A549 (cell line): ENCODE data around the gene CARD9. TPM values are rescaled to one million over a fixed set of nuclear protein-coding genes. Genes with fewer than 3 reads are reported as not detected.

Source experiments
- ATAC-seq, 2 experiments: fragments of 200-7000 bp in 1 of 2; fragments of >200 bp in 1 of 2; cut with Nextera tagmentation in 1 of 2; cut with Tn5 transposase in 1 of 2; 3 replicates each; pipeline versions ENCODE4 v1.8.0 to v1.9.1; 2018 to 2020; ENCODE audit warnings: mild to moderate bottlenecking in 1 of 2, moderate library complexity in 1 of 2
- CTCF ChIA-PET: fragments of 300-600 bp; sonication (Branson Sonifier 250); formaldehyde crosslinking; extraction: SDS; loops from one replicate; lab custom pipeline; 2021; ENCODE audit warnings: antibody characterized with exemption, inconsistent platforms; lab: Yijun Ruan, JAX
- POLR2A ChIA-PET: fragments of 350-600 bp; formaldehyde crosslinking; extraction: SDS; loops from one replicate; lab custom pipeline; 2021; ENCODE audit warnings: antibody characterized with exemption, inconsistent platforms; lab: Yijun Ruan, JAX
- DNase-seq, 2 experiments: peaks; one replicate each; pipeline versions ENCODE4 v3.0.0 to v3.0.0-alpha.2; 2011 to 2016; ENCODE audit warnings: low read depth in 1 of 2, low spot score in 1 of 2
- FAIRE-seq: peaks from 2 replicates; lab custom pipeline; 2011; peaks lifted over from hg19 to GRCh38; lab: Jason Lieb, UNC
- H3K27ac ChIP-seq, 2 experiments: fragments of >200 bp; sonication (Bioruptor Twin); formaldehyde crosslinking; 3 replicates each; pipeline ENCODE4 v1.5.1; 2016 to 2017
- H3K4me1 ChIP-seq: fragments of >200 bp; sonication (Bioruptor Twin); formaldehyde crosslinking; 3 replicates; pipeline ENCODE4 v1.6.1; 2016
- H3K4me2 ChIP-seq: fragments of >200 bp; sonication (Bioruptor Twin); formaldehyde crosslinking; 3 replicates; pipeline ENCODE4 v1.6.1; 2016
- H3K4me3 ChIP-seq: fragments of >200 bp; sonication (Bioruptor Twin); formaldehyde crosslinking; 3 replicates; pipeline ENCODE4 v1.5.1; 2016
- H3K9me3 ChIP-seq: fragments of >200 bp; sonication (Bioruptor Twin); formaldehyde crosslinking; 3 replicates; pipeline ENCODE4 v1.6.1; 2016
- CHD4 ChIP-seq: fragments of 200-600 bp; sonication (generic); IDR thresholded peaks from 2 replicates; pipeline ENCODE4 v1.6.1; 2016; ENCODE audit warnings: antibody characterized with exemption, mild to moderate bottlenecking, borderline replicate concordance
- EHF ChIP-seq: fragments of 250-450 bp; sonication (Bioruptor Pico); IDR thresholded peaks from 2 replicates; pipeline ENCODE4 v1.5.0; 2020; ENCODE audit warnings: mild to moderate bottlenecking
- EHMT2 ChIP-seq: fragments of 200-600 bp; sonication (generic); IDR thresholded peaks from 2 replicates; pipeline ENCODE4 v1.6.1; 2016; ENCODE audit warnings: antibody characterized with exemption, low read depth, mild to moderate bottlenecking, moderate library complexity
- FOSB ChIP-seq: fragments of 250-450 bp; sonication (Bioruptor Pico); IDR thresholded peaks from 2 replicates; pipeline ENCODE4 v1.5.0; 2020; ENCODE audit warnings: mild to moderate bottlenecking, moderate library complexity
- FOSL2 ChIP-seq, 2 experiments: fragments of 450-650 bp in 1 of 2; fragments of >200 bp in 1 of 2; sonication (Bioruptor Twin) in 1 of 2; formaldehyde crosslinking; IDR thresholded peaks; 2 replicates each; pipeline versions ENCODE4 v1.5.0 to v1.6.1; 2016 to 2020; ENCODE audit warnings: mild to moderate bottlenecking in 1 of 2, moderate library complexity in 1 of 2
- FOXS1 ChIP-seq: fragments of 250-450 bp; sonication (Bioruptor Pico); IDR thresholded peaks from 2 replicates; pipeline ENCODE4 v1.5.0; 2020; ENCODE audit warnings: mild to moderate bottlenecking, moderate library complexity
- HEYL ChIP-seq: fragments of 250-450 bp; sonication (Bioruptor Pico); IDR thresholded peaks from 2 replicates; pipeline ENCODE4 v1.8.0; 2021; ENCODE audit warnings: mild to moderate bottlenecking, moderate library complexity
- HOXA7 ChIP-seq: fragments of 250-450 bp; sonication (Bioruptor Pico); IDR thresholded peaks from 2 replicates; pipeline ENCODE4 v1.5.0; 2020; ENCODE audit warnings: mild to moderate bottlenecking, moderate library complexity
- JUNB ChIP-seq: fragments of >200 bp; sonication (Bioruptor Twin); formaldehyde crosslinking; IDR thresholded peaks from 2 replicates; pipeline ENCODE4 v1.6.1; 2016
- KDM1A ChIP-seq: fragments of 200-600 bp; sonication (generic); IDR thresholded peaks from 2 replicates; pipeline ENCODE4 v1.6.1; 2016; ENCODE audit warnings: low read depth, mild to moderate bottlenecking
- PHF8 ChIP-seq: fragments of 200-600 bp; sonication (generic); IDR thresholded peaks from 2 replicates; pipeline ENCODE4 v1.6.1; 2016; ENCODE audit warnings: low read depth, mild to moderate bottlenecking, antibody characterized with exemption, moderate library complexity, borderline replicate concordance
- RAD21 ChIP-seq, 2 experiments: fragments of >200 bp in 1 of 2; sonication (Bioruptor Twin) in 1 of 2; formaldehyde crosslinking in 1 of 2; IDR thresholded peaks in 1 of 2; conservative IDR thresholded peaks in 1 of 2; 2 replicates in 1 of 2; 3 replicates in 1 of 2; pipeline ENCODE4 v1.6.1; 2012 to 2018; ENCODE audit warnings: inconsistent platforms in 1 of 2
- RFX5 ChIP-seq: fragments of 450-650 bp; IDR thresholded peaks from 2 replicates; pipeline ENCODE4 v1.7.1; 2014; ENCODE audit warnings: antibody characterized with exemption, mild to moderate bottlenecking, moderate library complexity
- RNF2 ChIP-seq: fragments of 200-600 bp; sonication (generic); IDR thresholded peaks from 2 replicates; pipeline ENCODE4 v1.6.1; 2016; ENCODE audit warnings: low read depth, mild to moderate bottlenecking, antibody characterized with exemption, moderate library complexity, borderline replicate concordance
- SREBF2 ChIP-seq: fragments of 450-650 bp; IDR thresholded peaks from 2 replicates; pipeline ENCODE4 v1.6.1; 2014; ENCODE audit warnings: mild to moderate bottlenecking, moderate library complexity
- TP53 ChIP-seq: fragments of 250-450 bp; sonication (Bioruptor Pico); IDR thresholded peaks from 2 replicates; pipeline ENCODE4 v1.5.0; 2021; ENCODE audit warnings: mild to moderate bottlenecking, moderate library complexity
- ZC3H11A ChIP-seq: fragments of 450-650 bp; IDR thresholded peaks from 2 replicates; pipeline ENCODE4 v1.6.1; 2014; ENCODE audit warnings: antibody characterized with exemption, mild to moderate bottlenecking
- ZFP36 ChIP-seq: fragments of 450-650 bp; IDR thresholded peaks from 2 replicates; pipeline ENCODE4 v1.6.1; 2014; ENCODE audit warnings: borderline replicate concordance; ENCODE audit not compliant: partially characterized antibody
- ZSCAN20 ChIP-seq: fragments of 250-450 bp; sonication (Bioruptor Pico); IDR thresholded peaks from 2 replicates; pipeline ENCODE4 v1.8.0; 2022; ENCODE audit warnings: mild to moderate bottlenecking, moderate library complexity
- WGBS: methylation state at CpG from one replicate; pipeline ENCODE4 v1.1.6; 2017; ENCODE audit errors: missing lambda C conversion rate; 5-methylcytosine and 5-hydroxymethylcytosine counted together
- polyA plus RNA-seq, 4 experiments: library from polyadenylated mRNA; depleted of rRNA in 3 of 4; stranded (reverse); fragments of >200 nt; fragmentation: RNase III in 1 of 4; extraction: RNeasy Plus Mini Kit Qiagen cat#74134 plus additional on column Dnase treatment in 1 of 4; gene quantifications; 2 replicates in 3 of 4; 3 replicates in 1 of 4; pipeline ENCODE4 v1.2.3, GENCODE V29; 2011 to 2017
- TF ChIP-seq, protein P1 (sequence below): IDR thresholded peaks from 2 replicates; pipeline ENCODE4 v1.6.1; 2012; ENCODE audit warnings: low read depth, borderline replicate concordance
- TF ChIP-seq, protein P2 (sequence below): fragments of >200 bp; sonication (Bioruptor Twin); formaldehyde crosslinking; IDR thresholded peaks from 3 replicates; pipeline ENCODE4 v1.5.1; 2016
- TF ChIP-seq, protein P3 (sequence below): fragments of 150-350 bp; IDR thresholded peaks from 2 replicates; pipeline ENCODE4 v1.6.1; 2014; ENCODE audit warnings: low read depth, mild to moderate bottlenecking, low read length
- TF ChIP-seq, protein P4 (sequence below): fragments of 250-450 bp; sonication (Bioruptor Pico); IDR thresholded peaks from 2 replicates; pipeline ENCODE4 v1.5.0; 2021; ENCODE audit warnings: mild to moderate bottlenecking, moderate library complexity, borderline replicate concordance
- TF ChIP-seq, protein P5 (sequence below): fragments of >200 bp; sonication (Bioruptor Twin); formaldehyde crosslinking; IDR thresholded peaks from 2 replicates; pipeline ENCODE4 v1.6.1; 2016
- TF ChIP-seq, protein P6 (sequence below): IDR thresholded peaks from 2 replicates; pipeline ENCODE4 v1.6.1; 2012
- TF ChIP-seq, protein P7 (sequence below): fragments of 450-650 bp; IDR thresholded peaks from 2 replicates; pipeline ENCODE4 v1.6.1; 2014; ENCODE audit warnings: antibody characterized with exemption
- TF ChIP-seq, protein P8 (sequence below): fragments of 250-450 bp; sonication (Bioruptor Pico); IDR thresholded peaks from 2 replicates; pipeline ENCODE4 v1.5.0; 2020; ENCODE audit warnings: low read depth, mild to moderate bottlenecking, moderate library complexity
- TF ChIP-seq, protein P9 (sequence below): IDR thresholded peaks from 2 replicates; pipeline ENCODE4 v1.6.1; 2012

The CARD9 gene
- polyA plus RNA-seq, 2 of the 4 experiments (the other 2 are of a cell fraction), result 0.21 to 0.94 TPM

DNA sequence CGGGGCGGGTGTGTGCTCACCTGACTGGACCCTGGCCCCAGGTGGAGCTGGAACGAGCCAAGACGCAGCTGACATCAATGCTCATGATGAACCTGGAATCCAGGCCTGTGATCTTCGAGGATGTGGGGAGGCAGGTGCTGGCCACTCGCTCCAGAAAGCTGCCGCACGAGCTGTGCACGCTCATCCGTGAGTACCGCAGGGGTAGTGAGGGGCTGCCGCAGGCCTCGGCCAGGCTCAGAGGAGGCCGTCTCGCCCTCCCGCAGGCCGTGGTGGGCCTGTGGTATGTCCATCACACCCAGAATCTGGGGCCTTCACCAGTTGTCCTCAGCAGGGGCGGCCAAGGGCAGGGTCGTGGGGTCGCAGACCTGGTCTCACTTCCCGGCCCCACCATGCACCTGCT, 48.3 kb upstream of the CARD9 start:
- 97% methylated on average over 15 of the region's 21 CpGs for WGBS
- DNase-seq, result no peak
- Histone ChIP-seq H3K4me3 (no peak overlapping the region), H3K27ac (no peak overlapping the region), H3K9me3 (no peaks in the 10 kb centered on the region), H3K4me1 (no peaks in the 10 kb centered on the region), H3K4me2 (no peak overlapping the region)
- POLR2A ChIA-PET, result no interaction called here
- ATAC-seq, result no peak
- TF ChIP-seq EHMT2 (no peak), CHD4 (no peak), HEYL (no peak), JUNB (no peak), KDM1A (no peak), FOXS1 (no peak), FOSB (CRISPR knock-in tag) (no peak), RAD21 (conservative IDR thresholded peaks at IDR 0.05 in 1 of 2, IDR thresholded peaks at IDR 0.05 in 1 of 2) (no peak), ZSCAN20 (no peak), TP53 (CRISPR knock-in tag) (no peak), RNF2 (no peak), PHF8 (no peak)
- TF ChIP-seq, protein P1, sequence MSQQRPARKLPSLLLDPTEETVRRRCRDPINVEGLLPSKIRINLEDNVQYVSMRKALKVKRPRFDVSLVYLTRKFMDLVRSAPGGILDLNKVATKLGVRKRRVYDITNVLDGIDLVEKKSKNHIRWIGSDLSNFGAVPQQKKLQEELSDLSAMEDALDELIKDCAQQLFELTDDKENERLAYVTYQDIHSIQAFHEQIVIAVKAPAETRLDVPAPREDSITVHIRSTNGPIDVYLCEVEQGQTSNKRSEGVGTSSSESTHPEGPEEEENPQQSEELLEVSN, result no peak
- TF ChIP-seq, protein P2, sequence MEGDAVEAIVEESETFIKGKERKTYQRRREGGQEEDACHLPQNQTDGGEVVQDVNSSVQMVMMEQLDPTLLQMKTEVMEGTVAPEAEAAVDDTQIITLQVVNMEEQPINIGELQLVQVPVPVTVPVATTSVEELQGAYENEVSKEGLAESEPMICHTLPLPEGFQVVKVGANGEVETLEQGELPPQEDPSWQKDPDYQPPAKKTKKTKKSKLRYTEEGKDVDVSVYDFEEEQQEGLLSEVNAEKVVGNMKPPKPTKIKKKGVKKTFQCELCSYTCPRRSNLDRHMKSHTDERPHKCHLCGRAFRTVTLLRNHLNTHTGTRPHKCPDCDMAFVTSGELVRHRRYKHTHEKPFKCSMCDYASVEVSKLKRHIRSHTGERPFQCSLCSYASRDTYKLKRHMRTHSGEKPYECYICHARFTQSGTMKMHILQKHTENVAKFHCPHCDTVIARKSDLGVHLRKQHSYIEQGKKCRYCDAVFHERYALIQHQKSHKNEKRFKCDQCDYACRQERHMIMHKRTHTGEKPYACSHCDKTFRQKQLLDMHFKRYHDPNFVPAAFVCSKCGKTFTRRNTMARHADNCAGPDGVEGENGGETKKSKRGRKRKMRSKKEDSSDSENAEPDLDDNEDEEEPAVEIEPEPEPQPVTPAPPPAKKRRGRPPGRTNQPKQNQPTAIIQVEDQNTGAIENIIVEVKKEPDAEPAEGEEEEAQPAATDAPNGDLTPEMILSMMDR, result no peak
- TF ChIP-seq, protein P3, sequence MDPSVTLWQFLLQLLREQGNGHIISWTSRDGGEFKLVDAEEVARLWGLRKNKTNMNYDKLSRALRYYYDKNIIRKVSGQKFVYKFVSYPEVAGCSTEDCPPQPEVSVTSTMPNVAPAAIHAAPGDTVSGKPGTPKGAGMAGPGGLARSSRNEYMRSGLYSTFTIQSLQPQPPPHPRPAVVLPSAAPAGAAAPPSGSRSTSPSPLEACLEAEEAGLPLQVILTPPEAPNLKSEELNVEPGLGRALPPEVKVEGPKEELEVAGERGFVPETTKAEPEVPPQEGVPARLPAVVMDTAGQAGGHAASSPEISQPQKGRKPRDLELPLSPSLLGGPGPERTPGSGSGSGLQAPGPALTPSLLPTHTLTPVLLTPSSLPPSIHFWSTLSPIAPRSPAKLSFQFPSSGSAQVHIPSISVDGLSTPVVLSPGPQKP, result no peak
- TF ChIP-seq, protein P4, sequence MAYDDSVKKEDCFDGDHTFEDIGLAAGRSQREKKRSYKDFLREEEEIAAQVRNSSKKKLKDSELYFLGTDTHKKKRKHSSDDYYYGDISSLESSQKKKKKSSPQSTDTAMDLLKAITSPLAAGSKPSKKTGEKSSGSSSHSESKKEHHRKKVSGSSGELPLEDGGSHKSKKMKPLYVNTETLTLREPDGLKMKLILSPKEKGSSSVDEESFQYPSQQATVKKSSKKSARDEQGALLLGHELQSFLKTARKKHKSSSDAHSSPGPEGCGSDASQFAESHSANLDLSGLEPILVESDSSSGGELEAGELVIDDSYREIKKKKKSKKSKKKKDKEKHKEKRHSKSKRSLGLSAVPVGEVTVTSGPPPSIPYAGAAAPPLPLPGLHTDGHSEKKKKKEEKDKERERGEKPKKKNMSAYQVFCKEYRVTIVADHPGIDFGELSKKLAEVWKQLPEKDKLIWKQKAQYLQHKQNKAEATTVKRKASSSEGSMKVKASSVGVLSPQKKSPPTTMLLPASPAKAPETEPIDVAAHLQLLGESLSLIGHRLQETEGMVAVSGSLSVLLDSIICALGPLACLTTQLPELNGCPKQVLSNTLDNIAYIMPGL, result no peak
- TF ChIP-seq, protein P5, sequence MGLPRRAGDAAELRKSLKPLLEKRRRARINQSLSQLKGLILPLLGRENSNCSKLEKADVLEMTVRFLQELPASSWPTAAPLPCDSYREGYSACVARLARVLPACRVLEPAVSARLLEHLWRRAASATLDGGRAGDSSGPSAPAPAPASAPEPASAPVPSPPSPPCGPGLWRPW, result no peak
- TF ChIP-seq, protein P6, sequence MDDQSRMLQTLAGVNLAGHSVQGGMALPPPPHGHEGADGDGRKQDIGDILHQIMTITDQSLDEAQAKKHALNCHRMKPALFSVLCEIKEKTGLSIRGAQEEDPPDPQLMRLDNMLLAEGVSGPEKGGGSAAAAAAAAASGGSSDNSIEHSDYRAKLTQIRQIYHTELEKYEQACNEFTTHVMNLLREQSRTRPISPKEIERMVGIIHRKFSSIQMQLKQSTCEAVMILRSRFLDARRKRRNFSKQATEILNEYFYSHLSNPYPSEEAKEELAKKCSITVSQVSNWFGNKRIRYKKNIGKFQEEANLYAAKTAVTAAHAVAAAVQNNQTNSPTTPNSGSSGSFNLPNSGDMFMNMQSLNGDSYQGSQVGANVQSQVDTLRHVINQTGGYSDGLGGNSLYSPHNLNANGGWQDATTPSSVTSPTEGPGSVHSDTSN, result no peak
- FAIRE-seq, result no peak
- CTCF ChIA-PET, result interaction anchor here (1.1 kb wide), 1 partner anchor 21 kb away, joined by 4 read pairs; no protein-coding TSS in a partner anchor

DNA sequence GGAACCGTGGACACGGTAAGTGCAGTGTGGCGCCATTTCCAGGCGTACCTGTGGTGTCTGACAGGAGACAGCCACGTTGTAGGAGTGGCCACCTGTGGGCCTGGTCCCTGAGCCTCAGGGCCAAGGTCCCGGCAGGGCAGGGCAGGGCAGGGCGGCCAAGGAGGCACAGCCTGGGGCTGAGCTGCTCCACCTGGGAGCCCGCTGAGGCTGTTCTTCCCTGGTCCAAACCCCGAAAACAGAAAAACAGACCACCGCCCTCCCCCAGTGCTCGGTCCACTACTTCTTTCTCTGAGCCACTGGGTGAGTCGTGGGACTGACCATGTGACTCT, 45.6 kb upstream of the CARD9 start:
- POLR2A ChIA-PET, result no interaction called here
- Histone ChIP-seq H3K4me2 (no peak overlapping the region), H3K9me3 (no peaks in the 10 kb centered on the region), H3K27ac (no peak overlapping the region), H3K4me1 (no peaks in the 10 kb centered on the region), H3K4me3 (no peak overlapping the region)
- FAIRE-seq (no peak), ATAC-seq (no peak), DNase-seq (no peak)
- CTCF ChIA-PET, result interaction anchor here (0.8 to 1.6 kb wide), 3 partner anchors 17 to 79 kb away, joined by 3 to 7 read pairs (median 5); no protein-coding TSS in a partner anchor
- 99% methylated on average over 9 of the region's 12 CpGs for WGBS
- TF ChIP-seq EHF (CRISPR knock-in tag), result no peak
- no peak for TF ChIP-seq SREBF2
- no peak for TF ChIP-seq FOSL2 (IDR thresholded peaks at IDR 0.05)
- TF ChIP-seq FOSL2 (CRISPR knock-in tag; IDR thresholded peaks at IDR 0.05), result no peak
- TF ChIP-seq, protein P7, sequence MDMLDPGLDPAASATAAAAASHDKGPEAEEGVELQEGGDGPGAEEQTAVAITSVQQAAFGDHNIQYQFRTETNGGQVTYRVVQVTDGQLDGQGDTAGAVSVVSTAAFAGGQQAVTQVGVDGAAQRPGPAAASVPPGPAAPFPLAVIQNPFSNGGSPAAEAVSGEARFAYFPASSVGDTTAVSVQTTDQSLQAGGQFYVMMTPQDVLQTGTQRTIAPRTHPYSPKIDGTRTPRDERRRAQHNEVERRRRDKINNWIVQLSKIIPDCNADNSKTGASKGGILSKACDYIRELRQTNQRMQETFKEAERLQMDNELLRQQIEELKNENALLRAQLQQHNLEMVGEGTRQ, result no peak
- TF ChIP-seq RFX5, result no peak
- TF ChIP-seq, protein P8, sequence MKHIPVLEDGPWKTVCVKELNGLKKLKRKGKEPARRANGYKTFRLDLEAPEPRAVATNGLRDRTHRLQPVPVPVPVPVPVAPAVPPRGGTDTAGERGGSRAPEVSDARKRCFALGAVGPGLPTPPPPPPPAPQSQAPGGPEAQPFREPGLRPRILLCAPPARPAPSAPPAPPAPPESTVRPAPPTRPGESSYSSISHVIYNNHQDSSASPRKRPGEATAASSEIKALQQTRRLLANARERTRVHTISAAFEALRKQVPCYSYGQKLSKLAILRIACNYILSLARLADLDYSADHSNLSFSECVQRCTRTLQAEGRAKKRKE (CRISPR knock-in tag), result no peak
- no peak for TF ChIP-seq ZC3H11A
- TF ChIP-seq ZFP36, result no peak
- TF ChIP-seq, protein P9, sequence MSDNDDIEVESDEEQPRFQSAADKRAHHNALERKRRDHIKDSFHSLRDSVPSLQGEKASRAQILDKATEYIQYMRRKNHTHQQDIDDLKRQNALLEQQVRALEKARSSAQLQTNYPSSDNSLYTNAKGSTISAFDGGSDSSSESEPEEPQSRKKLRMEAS, result no peak
- TF ChIP-seq, protein P6, result no peak
- no peak for TF ChIP-seq HOXA7 (CRISPR knock-in tag)
